HepG2 (cell line): ENCODE results near the gene FXYD4. TPM values are rescaled to one million over a fixed set of nuclear protein-coding genes. Genes with fewer than 3 reads are reported as not detected.

Experiments used
- ATAC-seq: fragments of 200-7000 bp; cut with Tn5 transposase; 3 replicates; pipeline ENCODE4 v1.9.1; 2020; ENCODE audit warnings: mild to moderate bottlenecking, moderate library complexity
- BruUV-seq: library from RNA; stranded (reverse); fragments of 400-500 nt; replicated peaks from 2 replicates; lab custom pipeline; 2021; lab: Mats Ljungman, UMichigan
- CTCF ChIA-PET: fragments of 300-600 bp; formaldehyde crosslinking; extraction: SDS; loops from one replicate; lab custom pipeline; 2021; ENCODE audit warnings: low total read pairs, inconsistent platforms, low intra/inter-chr PET ratio; lab: Yijun Ruan, JAX
- POLR2A ChIA-PET: fragments of 350-600 bp; sonication (Branson Sonifier 250); formaldehyde crosslinking; loops from one replicate; lab custom pipeline; 2020; ENCODE audit warnings: antibody characterized with exemption, inconsistent platforms; lab: Yijun Ruan, JAX
- DNase-seq: peaks from one replicate; pipeline ENCODE4 v3.0.0-alpha.2; 2015; ENCODE audit warnings: low spot score
- FAIRE-seq: peaks from 3 replicates; lab custom pipeline; 2011; peaks lifted over from hg19 to GRCh38; lab: Jason Lieb, UNC
- H2AFZ ChIP-seq: one replicate; pipeline ENCODE4 v1.6.1; 2011; ENCODE audit warnings: low read length, inconsistent platforms
- H3K27ac ChIP-seq: fragments of 300-600 bp; 3 replicates; pipeline ENCODE4 v1.8.0; 2011; ENCODE audit warnings: mixed run types, mild to moderate bottlenecking, mixed read lengths, low read length, inconsistent platforms; ENCODE audit not compliant: insufficient read depth; ENCODE audit errors: extremely low read length
- H3K27me3 ChIP-seq, 2 experiments: fragments of 200-600 bp in 1 of 2; 2 replicates in 1 of 2; 3 replicates in 1 of 2; pipeline versions ENCODE4 v1.6.0 to v1.8.0; 2011; ENCODE audit warnings: low read length in 2 of 2, mild to moderate bottlenecking in 2 of 2, moderate library complexity in 2 of 2, inconsistent platforms in 1 of 2; ENCODE audit not compliant: insufficient read depth in 2 of 2, control insufficient read depth in 1 of 2
- H3K36me3 ChIP-seq, 2 experiments: fragments of 200-600 bp in 1 of 2; replicated peaks in 1 of 2; 2 replicates in 1 of 2; 3 replicates in 1 of 2; pipeline versions ENCODE4 v1.5.1 to v1.8.0; 2011; ENCODE audit warnings: low read length in 2 of 2, inconsistent platforms in 1 of 2; ENCODE audit not compliant: insufficient read depth in 2 of 2, control insufficient read depth in 1 of 2
- H3K4me1 ChIP-seq: 2 replicates; pipeline ENCODE4 v1.5.1; 2012; ENCODE audit warnings: low read length, inconsistent platforms; ENCODE audit not compliant: insufficient read depth
- H3K4me2 ChIP-seq: 2 replicates; pipeline ENCODE4 v1.6.0; 2011; ENCODE audit warnings: low read depth, low read length, inconsistent platforms
- H3K4me3 ChIP-seq, 3 experiments: fragments of 200-600 bp in 1 of 3; sonication (generic), shearing (Covaris generic) in 1 of 3; replicated peaks in 1 of 3; 2 replicates each; pipeline ENCODE4 v1.5.1; 2011 to 2016; ENCODE audit warnings: low read length in 3 of 3, inconsistent platforms in 2 of 3, low read depth in 2 of 3, mild to moderate bottlenecking in 2 of 3, control low read depth in 1 of 3, mixed read lengths in 1 of 3; ENCODE audit not compliant: insufficient read depth in 1 of 3
- H3K79me2 ChIP-seq: one replicate; pipeline ENCODE4 v1.6.1; 2011; ENCODE audit warnings: low read length, inconsistent platforms; ENCODE audit not compliant: insufficient read depth
- H3K9ac ChIP-seq: 2 replicates; pipeline ENCODE4 v1.6.0; 2011; ENCODE audit warnings: mild to moderate bottlenecking, low read depth, low read length, inconsistent platforms; ENCODE audit not compliant: insufficient read depth
- H3K9me3 ChIP-seq: 2 replicates; pipeline ENCODE4 v1.5.1; 2012; ENCODE audit warnings: mild to moderate bottlenecking, low read length
- H4K20me1 ChIP-seq: 2 replicates; pipeline ENCODE4 v1.6.0; 2011; ENCODE audit warnings: inconsistent platforms, mild to moderate bottlenecking, low read length, moderate library complexity; ENCODE audit not compliant: insufficient read depth
- CEBPB ChIP-seq: IDR thresholded peaks from 2 replicates; pipeline ENCODE4 v1.6.1; 2011; ENCODE audit warnings: low read depth, low read length, improper control_type of control experiment, borderline replicate concordance
- FOSL1 ChIP-seq: sonication (generic); formaldehyde crosslinking; IDR thresholded peaks from 2 replicates; pipeline ENCODE4 v1.9.0; 2021; ENCODE audit warnings: missing genetic modification reagents, borderline replicate concordance
- FOXA1 ChIP-seq, 2 experiments: fragments of 450-650 bp in 1 of 2; sonication (generic) in 1 of 2; formaldehyde crosslinking in 1 of 2; IDR thresholded peaks; 2 replicates each; pipeline versions ENCODE4 v1.4.0 to v1.6.1; 2016 to 2020; ENCODE audit warnings: missing genetic modification reagents in 1 of 2
- FOXJ3 ChIP-seq: sonication (generic); formaldehyde crosslinking; IDR thresholded peaks from 2 replicates; pipeline ENCODE4 v1.4.0; 2020; ENCODE audit warnings: missing genetic modification reagents, mild to moderate bottlenecking, borderline replicate concordance
- GMEB2 ChIP-seq: IDR thresholded peaks from 2 replicates; pipeline ENCODE4 v1.6.1; 2016; ENCODE audit warnings: missing biosample characterization, missing genetic modification reagents, low read depth
- MLXIP ChIP-seq: sonication (generic); formaldehyde crosslinking; IDR thresholded peaks from 2 replicates; pipeline ENCODE4 v1.9.0; 2021; ENCODE audit warnings: missing genetic modification reagents, borderline replicate concordance
- RAD21 ChIP-seq: fragments of 450-650 bp; formaldehyde crosslinking; IDR thresholded peaks from 2 replicates; pipeline ENCODE4 v1.5.0; 2020; ENCODE audit warnings: mild to moderate bottlenecking
- SAP130 ChIP-seq: IDR thresholded peaks from 2 replicates; pipeline ENCODE4 v1.6.1; 2016; ENCODE audit warnings: low read depth
- SMC3 ChIP-seq: IDR thresholded peaks from 2 replicates; pipeline ENCODE4 v1.6.1; 2011; ENCODE audit warnings: low read length, improper control_type of control experiment
- SOX6 ChIP-seq, 2 experiments: fragments of 450-650 bp in 1 of 2; sonication (generic) in 1 of 2; formaldehyde crosslinking in 1 of 2; IDR thresholded peaks; 2 replicates each; pipeline versions ENCODE4 v1.4.0 to v1.6.1; 2017 to 2020; ENCODE audit warnings: antibody characterized with exemption in 1 of 2, mild to moderate bottlenecking in 1 of 2, missing genetic modification reagents in 1 of 2
- STAG1 ChIP-seq: sonication (generic); formaldehyde crosslinking; IDR thresholded peaks from 2 replicates; pipeline ENCODE4 v1.4.0; 2020; ENCODE audit warnings: missing genetic modification reagents
- TAF1 ChIP-seq: sonication (generic); formaldehyde crosslinking; IDR thresholded peaks from 2 replicates; pipeline ENCODE4 v1.4.0; 2020; ENCODE audit warnings: missing genetic modification reagents
- TBL1XR1 ChIP-seq: fragments of 150-350 bp; IDR thresholded peaks from 2 replicates; pipeline ENCODE4 v1.6.1; 2014; ENCODE audit warnings: borderline replicate concordance, low read length; ENCODE audit not compliant: partially characterized antibody
- ZNF292 ChIP-seq: sonication (generic); formaldehyde crosslinking; IDR thresholded peaks from 2 replicates; pipeline ENCODE4 v1.8.1; 2022; ENCODE audit warnings: mild to moderate bottlenecking, low read depth, missing genetic modification reagents, borderline replicate concordance
- ZNF30 ChIP-seq: sonication (generic); formaldehyde crosslinking; IDR thresholded peaks from 2 replicates; pipeline ENCODE4 v1.5.0; 2020; ENCODE audit warnings: mild to moderate bottlenecking, missing genetic modification reagents
- ZNF331 ChIP-seq: sonication (generic); formaldehyde crosslinking; IDR thresholded peaks from 2 replicates; pipeline ENCODE4 v1.4.0; 2020; ENCODE audit warnings: missing genetic modification reagents
- ZNF431 ChIP-seq: sonication (generic); formaldehyde crosslinking; IDR thresholded peaks from 2 replicates; pipeline ENCODE4 v1.9.0; 2022; ENCODE audit warnings: missing genetic modification reagents, low read depth, mild to moderate bottlenecking, borderline replicate concordance
- WGBS: methylation state at CpG from one replicate; pipeline ENCODE4 v1.1.6; 2017; ENCODE audit warnings: low lambda C conversion rate; 5-methylcytosine and 5-hydroxymethylcytosine counted together
- in situ Hi-C: cut with HindIII; loops from 2 replicates; pipeline ENCODE4 v1.10.0; 2017; ENCODE audit warnings: low pct_unique_long_range_greater_than_20kb; ENCODE audit not compliant: extremely low pct_ligation_motif_present
- intact Hi-C: fragments of 100-400 bp; cut with micrococcal nuclease; formaldehyde crosslinking; loops from one replicate; pipeline ENCODE4 v1.10.0; 2022; ENCODE audit not compliant: unreplicated experiment
- polyA plus RNA-seq, 8 experiments: library from polyadenylated mRNA; depleted of rRNA in 3 of 8; stranded (reverse) in 7 of 8; unstranded in 1 of 8; fragments of >200 nt; fragmentation: Illumina TruSeq in 4 of 8; extraction: Trizol in 4 of 8; gene quantifications; 2 replicates each; pipeline versions ENCODE4 v1.2.1 to v1.2.3, GENCODE V29; 2011 to 2016; ENCODE audit warnings: low read depth in 4 of 8, missing spikeins in 1 of 8, mixed read lengths in 1 of 8; ENCODE audit not compliant: insufficient read depth in 1 of 8
- total RNA-seq, 5 experiments: library from RNA; depleted of rRNA; stranded (reverse); fragments of >200 nt; fragmentation: Illumina TruSeq; extraction: Trizol; gene quantifications; 2 replicates each; pipeline ENCODE4 v1.2.3, GENCODE V29; 2016; ENCODE audit warnings: low read depth in 1 of 5
- TF ChIP-seq, protein P1 (sequence below): sonication (generic); IDR thresholded peaks from 2 replicates; pipeline ENCODE4 v1.6.1; 2016; ENCODE audit warnings: low read depth, borderline replicate concordance

Gene FXYD4
- total and polyA plus RNA-seq, 2 of the 13 experiments (the other 11 are each of a cell fraction or from before 2014, with no cell fraction given): not detected

- in situ Hi-C loops: no loop called here
- ChIA-PET CTCF (interaction anchor here (1.1 kb wide), 1 partner anchor 71 kb away, joined by 4 read pairs; no protein-coding TSS in a partner anchor), POLR2A (interaction anchor here (1.0 kb wide), 1 partner anchor 29 kb away, joined by 3 read pairs; no protein-coding TSS in a partner anchor)
- H3K9ac ChIP-seq: no peak overlapping the region
- peaks cover 33 to 88% of the 10 kb centered on the region in 2 experiments for H3K36me3 ChIP-seq
- H3K27me3 ChIP-seq: no peaks in the 10 kb centered on the region; a peak in 1 of 5 replicates
- FAIRE-seq: peak; percentile 51
- intact Hi-C loops: no loop called here
- H4K20me1 ChIP-seq: peaks cover 93% of the 10 kb centered on the region
- no peaks in the 10 kb centered on the region for H3K9me3 ChIP-seq
- peak; percentile 67 for ATAC-seq
- WGBS: 92% methylated on average over 7 of the region's 7 CpGs
- no peak overlapping the region for H2AFZ ChIP-seq
- H3K4me1 ChIP-seq: peaks cover 66% of the 10 kb centered on the region
- peaks cover 81% of the 10 kb centered on the region for H3K79me2 ChIP-seq
- peak; percentile 42 for DNase-seq
- no TSS peak for BruUV-seq
- H3K27ac ChIP-seq: no peak overlapping the region
- H3K4me2 ChIP-seq: peak overlapping the region; percentile 7; the same call in 1 of the 2 replicates
- H3K4me3 ChIP-seq: no peak overlapping the region
- TF ChIP-seq ZNF431 (CRISPR knock-in tag) (0 out of 2 replicates have a peak, but pooled peaks have one; percentile 57), GMEB2 (CRISPR knock-in tag) (no peak), FOSL1 (CRISPR knock-in tag) (no peak), ZNF292 (no peak), RAD21 (CRISPR knock-in tag) (peak; percentile 70), MLXIP (CRISPR knock-in tag) (no peak), FOXJ3 (no peak), SMC3 (peak; percentile 69), CEBPB (0 out of 2 replicates have a peak, but pooled peaks have one; percentile 2), STAG1 (peak; percentile 61), ZNF331 (CRISPR knock-in tag) (no peak), SOX6 (IDR thresholded peaks at IDR 0.05) (no peak), SOX6 (CRISPR knock-in tag; IDR thresholded peaks at IDR 0.05) (0 out of 2 replicates have a peak, but pooled peaks have one; percentile 9), ZNF30 (no peak), FOXA1 (IDR thresholded peaks at IDR 0.05) (no peak), FOXA1 (CRISPR knock-in tag; IDR thresholded peaks at IDR 0.05) (no peak), TBL1XR1 (no peak), SAP130 (peak; percentile 36; the same call in 1 of the 2 replicates), TAF1 (CRISPR knock-in tag) (0 out of 2 replicates have a peak, but pooled peaks have one; percentile 21)
- TF ChIP-seq, protein P1, sequence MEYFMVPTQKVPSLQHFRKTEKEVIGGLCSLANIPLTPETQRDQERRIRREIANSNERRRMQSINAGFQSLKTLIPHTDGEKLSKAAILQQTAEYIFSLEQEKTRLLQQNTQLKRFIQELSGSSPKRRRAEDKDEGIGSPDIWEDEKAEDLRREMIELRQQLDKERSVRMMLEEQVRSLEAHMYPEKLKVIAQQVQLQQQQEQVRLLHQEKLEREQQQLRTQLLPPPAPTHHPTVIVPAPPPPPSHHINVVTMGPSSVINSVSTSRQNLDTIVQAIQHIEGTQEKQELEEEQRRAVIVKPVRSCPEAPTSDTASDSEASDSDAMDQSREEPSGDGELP: no peak
Observed at GRCh38 chr10:43390759-43391158, 19.3 kb downstream of the FXYD4 start.
